Activated CD4-positive, alpha-beta T cell treated with anti-CD3 and anti-CD28 coated beads, Interleukin-2, amount 50 U/mL, for 1 hour (primary cell): Measurements from ENCODE around the gene CYSTM1.
A peak's percentile ranks its signal among the peaks of the same experiment; 100 is the strongest.

Experiments used
- DNase-seq: peaks from one replicate; pipeline ENCODE4 v3.0.0-alpha.2; 2020

Gene CYSTM1

GRCh38 chr5:140239939-140240700, 65.1 kb downstream of the CYSTM1 start:
- DNase-seq: peak; percentile 58

DNA sequence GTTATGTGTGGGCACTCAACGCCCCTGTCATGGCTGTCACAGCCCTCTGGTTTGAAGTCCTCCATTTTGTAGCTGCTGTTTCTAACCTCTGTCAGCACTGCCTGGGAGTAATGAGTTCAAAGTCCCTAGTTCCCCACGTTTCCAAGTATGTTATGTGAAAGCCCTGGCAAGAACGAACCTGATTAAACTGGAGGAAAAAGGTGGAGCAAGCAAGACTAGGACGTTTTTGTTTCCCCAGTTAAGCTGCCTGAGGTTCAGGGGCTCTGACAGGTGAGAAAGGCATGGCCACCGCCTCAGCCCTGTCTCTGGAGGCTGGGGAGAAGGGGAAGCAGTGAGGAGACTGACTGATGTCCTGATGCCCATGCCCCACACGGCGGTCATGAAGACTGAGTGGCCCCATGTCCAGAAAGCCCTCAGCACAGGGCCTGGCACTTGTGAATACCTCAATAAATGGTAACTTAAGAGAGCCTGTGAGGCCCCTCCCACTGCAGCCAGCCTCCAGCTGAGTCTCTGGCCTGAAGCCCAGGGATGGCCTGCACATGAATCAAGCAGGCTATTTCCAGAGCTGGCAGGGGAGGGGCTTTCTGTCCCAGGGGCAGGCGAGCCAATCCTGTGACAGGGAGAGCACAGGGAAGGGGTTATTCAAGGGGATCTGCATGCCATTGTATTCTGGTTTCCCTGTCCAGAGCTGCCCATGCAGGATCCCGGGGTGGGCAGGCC, 66.2 kb downstream of the CYSTM1 start:
- no peak for DNase-seq

- DNase-seq: no peak
These were observed 67.1 kb downstream of the CYSTM1 start for GRCh38 chr5:140242099-140242498.

DNA sequence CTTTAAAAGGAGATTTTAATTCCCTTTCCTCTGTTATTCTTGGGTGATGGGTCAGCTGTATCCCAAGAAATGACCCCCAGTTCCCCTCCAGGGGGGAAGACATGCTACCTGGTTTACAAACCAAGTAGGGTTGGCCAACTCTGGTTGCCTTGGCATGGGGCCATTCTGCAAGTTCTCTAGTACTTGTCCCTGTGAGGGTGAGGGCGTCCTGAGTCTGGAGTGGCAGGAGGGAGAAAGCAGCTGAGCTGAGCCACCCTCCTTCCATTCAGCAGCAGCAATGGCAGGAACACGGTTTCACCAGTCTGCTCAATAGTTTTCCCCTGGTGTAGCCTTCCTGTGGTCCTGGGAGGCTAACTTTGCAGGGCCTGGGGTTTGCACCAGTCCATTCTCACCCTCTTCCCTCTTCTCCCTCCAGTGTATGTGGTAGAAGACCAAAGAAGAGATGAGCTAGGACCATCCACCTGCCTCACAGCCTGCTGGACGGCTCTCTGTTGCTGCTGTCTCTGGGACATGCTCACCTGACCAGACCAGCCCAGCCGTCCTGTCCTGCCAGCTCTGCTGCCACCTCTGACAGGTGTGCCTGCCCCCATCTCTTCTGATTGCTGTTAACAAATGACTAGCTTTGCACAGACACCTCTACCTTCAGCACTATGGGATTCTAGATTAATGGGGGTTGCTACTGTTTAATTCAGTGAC, 68.0 kb downstream of the CYSTM1 start:
- DNase-seq: no peak

DNA sequence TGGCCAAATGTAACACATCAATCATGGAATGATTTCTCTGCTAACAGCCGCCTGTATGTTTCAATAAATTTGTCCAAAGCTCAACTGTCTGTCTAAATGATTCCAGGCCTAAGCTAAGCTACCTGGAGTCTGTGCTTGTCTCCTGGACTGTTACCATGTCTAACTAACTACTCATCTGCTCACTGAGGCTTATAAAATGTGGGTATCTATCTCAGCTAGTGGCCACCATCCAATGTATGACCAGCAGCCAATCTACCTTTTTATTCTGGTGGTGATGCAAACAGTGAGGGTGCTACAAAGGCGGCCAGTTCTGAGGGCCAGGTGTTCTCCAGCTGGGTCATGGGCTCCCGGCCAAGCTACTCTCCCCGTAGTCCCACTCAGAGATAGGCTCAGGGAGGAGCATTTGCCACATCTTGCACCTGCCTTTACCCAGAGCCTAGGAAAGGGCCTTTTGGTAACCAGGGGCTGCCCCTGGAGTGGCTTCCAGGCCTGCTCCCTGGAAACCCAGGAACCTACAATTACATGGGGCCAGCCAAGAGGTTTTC, 68.8 kb downstream of the CYSTM1 start:
- DNase-seq: no peak

DNA sequence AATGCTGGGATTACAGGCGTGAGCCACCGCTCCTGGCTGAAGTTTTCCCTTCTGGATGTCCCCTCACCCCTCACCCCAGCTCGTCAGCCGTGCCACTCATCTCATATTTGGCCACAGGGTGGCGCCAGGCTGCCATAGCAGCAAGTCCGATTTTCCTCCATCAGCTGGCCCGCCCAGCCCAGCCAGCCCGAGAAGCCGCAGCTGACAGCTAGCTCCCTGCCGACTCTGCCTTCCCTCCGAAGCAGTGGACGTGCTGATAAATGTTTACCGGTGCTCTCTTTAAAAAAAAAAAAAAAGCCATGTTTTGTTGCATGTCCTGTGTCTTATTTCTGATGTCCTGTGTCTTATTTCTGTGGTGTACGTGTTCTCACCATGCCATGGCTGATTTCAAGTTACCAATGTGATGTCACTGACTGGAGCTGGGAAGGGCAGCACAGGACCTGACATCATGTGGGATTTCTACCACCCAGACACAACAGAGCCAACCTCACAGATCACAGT, 69.6 kb downstream of the CYSTM1 start:
- peak; percentile 81 for DNase-seq

GRCh38 chr5:140245341-140245740, 70.4 kb downstream of the CYSTM1 start:
- DNase-seq: no peak

DNA sequence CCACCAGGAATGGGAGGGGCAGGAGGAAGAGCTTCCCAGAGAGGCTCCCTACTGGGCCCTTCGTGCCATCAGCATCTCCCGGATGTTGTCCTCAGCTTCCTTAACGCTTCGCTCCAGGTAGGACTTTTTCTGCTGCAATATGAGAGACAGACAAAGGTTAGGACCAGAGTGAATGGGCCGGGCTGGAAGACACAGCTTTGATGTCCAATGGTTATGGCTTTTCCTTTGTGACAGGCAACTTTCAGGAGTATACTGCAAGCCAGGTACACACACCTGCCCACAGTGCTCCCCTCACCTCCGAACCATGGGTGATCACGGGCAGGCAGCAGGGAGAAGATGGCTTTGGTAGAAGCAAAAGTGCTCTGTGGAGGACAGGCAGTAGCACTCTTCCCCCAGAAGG, 70.9 kb downstream of the CYSTM1 start:
- DNase-seq: no peak

- no peak for DNase-seq
These were observed 71.6 kb downstream of the CYSTM1 start for GRCh38 chr5:140246378-140247122.

- DNase-seq: no peak
These were observed 73.4 kb downstream of the CYSTM1 start for GRCh38 chr5:140248414-140248813.

DNA sequence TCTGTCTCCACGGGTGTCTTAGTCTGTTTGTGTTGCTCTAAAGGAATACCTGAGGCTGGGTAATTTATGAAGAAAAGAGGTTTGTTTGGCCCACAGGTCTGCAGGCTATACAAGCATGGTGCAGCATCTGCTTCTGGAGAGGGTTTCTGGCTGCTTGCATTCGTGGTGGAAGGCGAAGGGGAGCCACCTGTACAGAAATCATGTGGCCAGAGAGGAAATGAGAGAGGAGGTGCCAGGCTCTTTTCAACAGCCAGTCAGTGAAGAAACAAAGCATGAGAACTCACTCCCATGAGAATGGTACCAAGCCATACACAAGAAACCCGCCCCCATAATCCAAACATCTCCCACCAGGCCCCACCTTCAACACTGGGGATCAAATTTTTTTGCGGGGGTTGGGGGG, 74.5 kb downstream of the CYSTM1 start:
- no peak for DNase-seq

DNA sequence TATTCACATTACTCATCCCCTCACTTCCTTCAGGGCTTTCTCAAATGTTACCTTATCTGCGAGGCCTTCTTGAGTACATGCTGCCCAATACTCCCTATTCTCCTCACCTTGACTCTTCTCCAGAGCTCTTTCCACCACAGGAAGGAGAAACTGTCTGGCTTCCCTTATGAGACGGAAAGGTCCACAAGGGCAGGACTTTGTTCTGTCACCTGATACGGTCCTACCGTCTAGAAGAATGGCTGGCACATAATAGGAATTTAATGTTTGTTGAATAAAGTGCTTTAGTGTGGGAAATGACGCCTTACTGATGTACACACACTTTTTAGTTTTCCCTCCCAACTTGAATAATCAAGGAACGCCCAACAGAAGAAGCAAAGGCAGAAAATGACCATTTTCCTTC, 75.4 kb downstream of the CYSTM1 start:
- DNase-seq: no peak

DNA sequence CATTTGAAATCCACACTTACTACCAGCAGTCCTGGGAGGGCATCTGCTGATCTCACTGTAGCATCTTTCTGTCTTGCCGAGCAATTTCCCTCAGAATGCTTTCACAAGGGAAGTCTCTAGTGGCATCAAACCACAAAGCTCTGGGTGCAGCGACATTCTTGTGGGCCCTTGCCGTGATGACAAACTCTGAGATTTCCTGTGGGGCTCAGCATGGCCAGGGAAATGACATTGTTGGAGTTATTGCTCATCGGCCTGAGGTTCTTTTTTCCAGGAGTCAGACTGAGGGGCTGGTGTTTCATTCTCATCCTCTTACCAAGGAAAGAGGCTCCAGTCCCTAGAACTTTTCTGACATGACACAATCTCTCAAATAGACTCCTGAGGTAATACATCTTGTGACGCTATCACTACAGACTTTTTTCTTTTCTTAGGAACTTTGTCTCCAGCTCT, 76.6 kb downstream of the CYSTM1 start:
- peak; percentile 44 for DNase-seq

DNA sequence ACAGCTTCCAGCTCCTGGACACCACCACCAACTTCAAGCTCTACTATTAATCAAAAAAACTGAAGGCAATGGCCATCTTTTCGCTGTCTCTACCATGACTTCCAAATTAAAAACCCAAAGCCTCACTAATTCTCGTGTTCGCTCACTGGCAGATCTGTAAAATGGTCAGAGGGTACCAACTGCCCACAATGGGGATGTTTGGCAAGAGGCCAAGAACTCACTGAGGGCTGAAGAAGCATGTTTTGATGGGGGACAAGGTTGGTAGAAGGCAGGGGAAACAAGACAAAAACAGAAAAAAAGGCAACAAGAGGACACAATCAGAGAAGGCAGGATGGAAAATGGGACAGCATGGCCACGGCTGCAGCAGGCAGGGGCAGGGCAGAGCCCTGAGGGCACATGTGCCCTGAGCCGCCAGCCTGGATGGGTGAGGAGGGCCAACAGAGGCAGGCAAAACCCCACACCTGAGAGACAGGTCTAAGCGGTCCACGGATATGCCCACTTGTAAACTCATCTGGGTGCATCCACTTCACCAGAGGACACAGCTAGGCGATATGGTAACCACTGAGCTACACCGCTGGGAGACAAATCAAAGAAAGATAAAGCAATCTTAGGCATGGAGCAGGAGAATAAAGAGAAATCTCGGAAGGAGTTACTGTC, 77.6 kb downstream of the CYSTM1 start:
- DNase-seq: no peak

DNA sequence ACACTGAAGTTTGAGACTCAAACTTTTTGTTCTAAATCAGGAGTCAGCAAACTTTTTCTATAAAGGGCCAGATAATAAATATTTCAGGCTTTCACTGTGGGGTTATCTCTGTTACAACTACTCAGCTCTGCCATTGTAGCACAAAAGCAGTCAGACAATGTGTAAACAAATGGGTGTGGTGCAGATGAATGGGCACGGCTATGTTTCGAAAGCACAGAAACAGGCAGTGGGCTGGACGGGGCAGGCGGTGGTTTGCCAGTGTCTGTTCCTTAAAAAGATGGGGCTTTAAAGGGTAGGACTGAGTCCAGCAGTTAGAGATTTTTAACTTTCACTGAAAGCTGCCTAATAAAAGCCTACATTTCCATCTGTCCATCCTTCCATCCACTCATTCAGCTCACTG, 79.0 kb downstream of the CYSTM1 start:
- no peak for DNase-seq

DNA sequence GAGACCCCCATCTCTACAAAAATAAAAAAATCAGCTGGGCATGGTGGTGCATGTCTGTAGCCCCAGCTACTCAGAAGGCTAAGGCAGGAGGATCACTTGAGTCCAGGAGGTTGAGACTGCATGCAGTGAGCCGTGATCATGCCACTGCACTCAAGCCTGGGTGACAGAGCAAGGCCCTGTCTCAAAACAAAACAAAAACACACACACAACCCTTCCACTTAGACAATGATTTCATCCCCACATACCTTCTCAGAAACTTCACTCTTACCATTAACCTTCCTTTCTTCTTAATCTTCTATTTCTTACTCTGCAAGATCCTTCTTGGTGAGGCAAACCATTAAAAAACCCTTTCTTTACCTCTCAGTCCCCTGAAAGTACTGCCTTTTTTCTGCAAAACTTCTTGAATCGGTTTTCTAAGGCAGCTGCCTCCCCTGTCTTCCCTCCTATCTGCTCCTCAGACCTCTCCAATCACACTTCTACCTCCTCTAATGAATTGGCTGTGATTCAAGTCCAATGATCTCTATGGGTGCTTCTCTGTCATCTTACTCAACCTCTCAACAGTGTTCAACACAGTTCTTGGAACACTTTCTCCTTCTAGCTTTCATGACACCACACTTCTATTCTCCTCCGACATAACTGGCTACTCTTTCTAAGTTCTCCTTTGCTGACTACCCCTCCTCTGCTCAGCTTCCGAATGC, 80.6 kb downstream of the CYSTM1 start:
- DNase-seq: no peak

GRCh38 chr5:140256726-140257125, 81.7 kb downstream of the CYSTM1 start:
- DNase-seq: no peak

- no peak for DNase-seq
These were observed 83.0 kb downstream of the CYSTM1 start for GRCh38 chr5:140258016-140258415.

DNA sequence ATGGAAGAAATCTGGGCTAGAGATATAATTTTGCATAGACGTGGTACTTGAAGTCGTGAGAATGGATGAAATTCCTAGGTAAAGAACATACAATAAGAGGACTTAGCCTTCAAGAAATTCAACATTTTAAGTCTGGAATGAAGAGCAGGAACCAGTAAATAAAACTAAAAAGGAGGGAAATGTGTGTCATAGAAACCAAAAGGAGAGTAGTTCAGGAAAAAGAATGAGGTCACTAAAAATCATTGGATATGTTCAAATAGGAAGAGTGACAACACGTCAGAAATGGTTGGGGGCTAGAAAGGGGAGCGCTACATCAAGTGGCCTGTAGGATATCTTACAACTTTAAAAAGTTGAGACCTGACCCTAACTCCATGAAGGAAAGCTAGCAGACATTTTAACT, 83.9 kb downstream of the CYSTM1 start:
- DNase-seq: no peak

- DNase-seq: no peak
These were observed 84.5 kb downstream of the CYSTM1 start for GRCh38 chr5:140259500-140259899.

- DNase-seq: no peak
These were observed 85.2 kb downstream of the CYSTM1 start for GRCh38 chr5:140260089-140260656.
